ENCODE results near the gene RAB30. TPM values are rescaled to one million over a fixed set of nuclear protein-coding genes. Genes with fewer than 3 reads are reported as not detected.

The RAB30 gene
- total RNA-seq, 1 experiment from 2014 or later, result 15.0 TPM

DNA sequence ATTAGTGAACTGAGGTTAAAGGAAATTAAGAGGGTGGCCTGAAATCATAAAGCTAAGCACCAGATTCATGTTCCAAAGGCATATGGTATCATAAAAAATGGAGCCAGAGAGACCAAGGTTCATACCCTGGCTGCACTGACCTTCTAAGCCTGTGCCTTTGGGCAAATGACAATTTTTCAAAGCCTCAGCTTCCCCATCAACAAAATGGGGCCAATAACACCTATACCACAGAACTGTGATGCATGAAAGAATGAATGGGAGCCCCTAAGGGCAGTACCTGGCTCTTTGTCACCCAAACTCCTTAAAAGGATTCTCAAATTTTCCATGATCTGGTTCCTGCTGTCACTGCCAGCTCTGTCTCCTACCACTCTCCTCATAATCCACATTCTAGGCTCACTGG is 72.5 kb downstream of the RAB30 start:
- TF ChIP-seq, protein P1, sequence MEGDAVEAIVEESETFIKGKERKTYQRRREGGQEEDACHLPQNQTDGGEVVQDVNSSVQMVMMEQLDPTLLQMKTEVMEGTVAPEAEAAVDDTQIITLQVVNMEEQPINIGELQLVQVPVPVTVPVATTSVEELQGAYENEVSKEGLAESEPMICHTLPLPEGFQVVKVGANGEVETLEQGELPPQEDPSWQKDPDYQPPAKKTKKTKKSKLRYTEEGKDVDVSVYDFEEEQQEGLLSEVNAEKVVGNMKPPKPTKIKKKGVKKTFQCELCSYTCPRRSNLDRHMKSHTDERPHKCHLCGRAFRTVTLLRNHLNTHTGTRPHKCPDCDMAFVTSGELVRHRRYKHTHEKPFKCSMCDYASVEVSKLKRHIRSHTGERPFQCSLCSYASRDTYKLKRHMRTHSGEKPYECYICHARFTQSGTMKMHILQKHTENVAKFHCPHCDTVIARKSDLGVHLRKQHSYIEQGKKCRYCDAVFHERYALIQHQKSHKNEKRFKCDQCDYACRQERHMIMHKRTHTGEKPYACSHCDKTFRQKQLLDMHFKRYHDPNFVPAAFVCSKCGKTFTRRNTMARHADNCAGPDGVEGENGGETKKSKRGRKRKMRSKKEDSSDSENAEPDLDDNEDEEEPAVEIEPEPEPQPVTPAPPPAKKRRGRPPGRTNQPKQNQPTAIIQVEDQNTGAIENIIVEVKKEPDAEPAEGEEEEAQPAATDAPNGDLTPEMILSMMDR (conservative IDR thresholded peaks at IDR 0.05; ENCODE audit: low read depth, low read length), result no peak
- Histone ChIP-seq H3K27me3 (replicated peaks; ENCODE audit: insufficient read depth, low read depth, low read length, poor library complexity) (no peaks in the 10 kb centered on the region), H3K27ac (ENCODE audit: low read depth, low read length, poor library complexity, severe bottlenecking) (no peak overlapping the region), H3K9me3 (ENCODE audit: low read depth, low read length, poor library complexity, severe bottlenecking) (no peaks in the 10 kb centered on the region), H3K36me3 (ENCODE audit: insufficient read depth, low read length, poor library complexity, severe bottlenecking) (no peaks in the 10 kb centered on the region), H3K4me1 (ENCODE audit: insufficient read depth, low read length, poor library complexity, severe bottlenecking) (peaks cover 10% of the 10 kb centered on the region), H3K4me3 (ENCODE audit: low read depth, low read length, poor library complexity, severe bottlenecking) (no peak overlapping the region)
- POLR2A ChIA-PET (ENCODE audit: low non-redundant PET), result no interaction called here
- intact Hi-C loops (cut with micrococcal nuclease; ENCODE audit: unreplicated experiment), result no loop called here
- no TSS peak for BruUV-seq (replicated peaks)
- no peak for DNase-seq (ENCODE audit: low spot score)
- CTCF ChIA-PET, result no interaction called here

- Histone ChIP-seq H3K27me3 (replicated peaks; ENCODE audit: insufficient read depth, low read depth, low read length, poor library complexity) (no peaks in the 10 kb centered on the region), H3K36me3 (ENCODE audit: insufficient read depth, low read length, poor library complexity, severe bottlenecking) (no peaks in the 10 kb centered on the region), H3K27ac (ENCODE audit: low read depth, low read length, poor library complexity, severe bottlenecking) (no peak overlapping the region), H3K4me1 (ENCODE audit: insufficient read depth, low read length, poor library complexity, severe bottlenecking) (peaks cover 10% of the 10 kb centered on the region), H3K4me3 (ENCODE audit: low read depth, low read length, poor library complexity, severe bottlenecking) (no peak overlapping the region), H3K9me3 (ENCODE audit: low read depth, low read length, poor library complexity, severe bottlenecking) (no peaks in the 10 kb centered on the region)
- CTCF ChIA-PET, result no interaction called here
- no TSS peak for BruUV-seq (replicated peaks)
- no peak for DNase-seq (ENCODE audit: low spot score)
- TF ChIP-seq, protein P1 (conservative IDR thresholded peaks at IDR 0.05; ENCODE audit: low read depth, low read length), result no peak
- TF ChIP-seq EZH2 (IDR thresholded peaks at IDR 0.05; ENCODE audit: borderline replicate concordance, low read depth, low read length, poor library complexity, severe bottlenecking), result no peak
- intact Hi-C loops (cut with micrococcal nuclease; ENCODE audit: unreplicated experiment), result no loop called here
- POLR2A ChIA-PET (ENCODE audit: low non-redundant PET), result no interaction called here
Observed at GRCh38 chr11:82998697-82999096, 73.0 kb downstream of the RAB30 start.

DNA sequence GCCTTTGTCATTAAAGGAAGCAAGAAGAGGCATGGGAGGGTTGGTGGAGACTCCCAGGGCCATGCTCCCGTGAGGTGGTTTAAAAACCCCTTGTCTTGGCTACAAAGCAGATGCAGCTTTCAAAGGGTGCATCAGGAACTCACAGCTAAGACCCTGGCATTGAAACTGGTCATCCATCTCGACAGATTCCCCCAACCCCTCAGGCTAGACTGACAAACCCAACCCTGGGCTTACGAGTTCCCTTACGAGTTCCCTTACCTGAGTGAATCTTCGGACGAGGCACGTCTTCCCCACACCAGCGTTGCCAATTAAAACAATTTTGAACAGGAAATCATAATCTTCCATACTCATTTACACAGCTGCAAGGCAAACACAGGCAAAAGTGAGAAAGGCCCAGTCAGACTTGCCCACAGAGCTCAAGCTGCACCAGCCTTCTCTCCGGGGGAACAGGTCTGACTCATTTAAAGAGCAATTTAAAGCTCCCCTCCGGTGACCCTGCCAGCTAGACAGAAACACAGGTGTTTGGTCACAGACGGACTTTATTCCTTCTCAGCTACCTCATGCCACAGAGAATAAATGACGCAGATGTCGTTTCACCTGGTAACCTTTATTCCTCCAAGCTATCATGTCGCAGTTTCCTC is 74.6 kb downstream of the RAB30 start:
- H3K36me3 ChIP-seq (ENCODE audit: insufficient read depth, low read length, poor library complexity, severe bottlenecking), result no peaks in the 10 kb centered on the region
- intact Hi-C loops (cut with micrococcal nuclease; ENCODE audit: unreplicated experiment), result no loop called here
- no peaks in the 10 kb centered on the region for H3K9me3 ChIP-seq (ENCODE audit: low read depth, low read length, poor library complexity, severe bottlenecking)
- CTCF ChIA-PET, result no interaction called here
- no peak for DNase-seq (ENCODE audit: low spot score)
- H3K27ac ChIP-seq (ENCODE audit: low read depth, low read length, poor library complexity, severe bottlenecking), result no peak overlapping the region
- POLR2A ChIA-PET (ENCODE audit: low non-redundant PET), result no interaction called here
- peaks cover 10% of the 10 kb centered on the region for H3K4me1 ChIP-seq (ENCODE audit: insufficient read depth, low read length, poor library complexity, severe bottlenecking)
- no TSS peak for BruUV-seq (replicated peaks)
- TF ChIP-seq EZH2 (IDR thresholded peaks at IDR 0.05; ENCODE audit: borderline replicate concordance, low read depth, low read length, poor library complexity, severe bottlenecking), result no peak
- TF ChIP-seq, protein P1 (conservative IDR thresholded peaks at IDR 0.05; ENCODE audit: low read depth, low read length), result no peak
- H3K27me3 ChIP-seq (replicated peaks; ENCODE audit: insufficient read depth, low read depth, low read length, poor library complexity), result no peaks in the 10 kb centered on the region
- no peak overlapping the region for H3K4me3 ChIP-seq (ENCODE audit: low read depth, low read length, poor library complexity, severe bottlenecking)

Data from A673 (cell line).